ENCODE measurements around the gene S1PR3.

- TF ChIP-seq, protein P1, sequence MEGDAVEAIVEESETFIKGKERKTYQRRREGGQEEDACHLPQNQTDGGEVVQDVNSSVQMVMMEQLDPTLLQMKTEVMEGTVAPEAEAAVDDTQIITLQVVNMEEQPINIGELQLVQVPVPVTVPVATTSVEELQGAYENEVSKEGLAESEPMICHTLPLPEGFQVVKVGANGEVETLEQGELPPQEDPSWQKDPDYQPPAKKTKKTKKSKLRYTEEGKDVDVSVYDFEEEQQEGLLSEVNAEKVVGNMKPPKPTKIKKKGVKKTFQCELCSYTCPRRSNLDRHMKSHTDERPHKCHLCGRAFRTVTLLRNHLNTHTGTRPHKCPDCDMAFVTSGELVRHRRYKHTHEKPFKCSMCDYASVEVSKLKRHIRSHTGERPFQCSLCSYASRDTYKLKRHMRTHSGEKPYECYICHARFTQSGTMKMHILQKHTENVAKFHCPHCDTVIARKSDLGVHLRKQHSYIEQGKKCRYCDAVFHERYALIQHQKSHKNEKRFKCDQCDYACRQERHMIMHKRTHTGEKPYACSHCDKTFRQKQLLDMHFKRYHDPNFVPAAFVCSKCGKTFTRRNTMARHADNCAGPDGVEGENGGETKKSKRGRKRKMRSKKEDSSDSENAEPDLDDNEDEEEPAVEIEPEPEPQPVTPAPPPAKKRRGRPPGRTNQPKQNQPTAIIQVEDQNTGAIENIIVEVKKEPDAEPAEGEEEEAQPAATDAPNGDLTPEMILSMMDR (IDR thresholded peaks at IDR 0.05; ENCODE audit: low read depth, low read length, missing input control), result no peak
- TF ChIP-seq NR2F2 (IDR thresholded peaks at IDR 0.05), result no peak
- TF ChIP-seq TAF1 (conservative IDR thresholded peaks at IDR 0.05), result no peak
- TF ChIP-seq EGR1 (IDR thresholded peaks at IDR 0.05; ENCODE audit: low read depth in 2 of 2), result no peak
- TF ChIP-seq, protein P2, sequence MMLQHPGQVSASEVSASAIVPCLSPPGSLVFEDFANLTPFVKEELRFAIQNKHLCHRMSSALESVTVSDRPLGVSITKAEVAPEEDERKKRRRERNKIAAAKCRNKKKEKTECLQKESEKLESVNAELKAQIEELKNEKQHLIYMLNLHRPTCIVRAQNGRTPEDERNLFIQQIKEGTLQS (IDR thresholded peaks at IDR 0.05), result no peak
- TF ChIP-seq RAD21 (IDR thresholded peaks at IDR 0.05), result no peak
- TF ChIP-seq ZBTB33 (IDR thresholded peaks at IDR 0.05), result no peak
- no peak for TF ChIP-seq YY1 (IDR thresholded peaks at IDR 0.05)
- no peak for TF ChIP-seq SP1 (IDR thresholded peaks at IDR 0.05)
- TF ChIP-seq MAX (IDR thresholded peaks at IDR 0.05), result no peak
- no peak for TF ChIP-seq JUND (IDR thresholded peaks at IDR 0.05)
- TF ChIP-seq, protein P3, sequence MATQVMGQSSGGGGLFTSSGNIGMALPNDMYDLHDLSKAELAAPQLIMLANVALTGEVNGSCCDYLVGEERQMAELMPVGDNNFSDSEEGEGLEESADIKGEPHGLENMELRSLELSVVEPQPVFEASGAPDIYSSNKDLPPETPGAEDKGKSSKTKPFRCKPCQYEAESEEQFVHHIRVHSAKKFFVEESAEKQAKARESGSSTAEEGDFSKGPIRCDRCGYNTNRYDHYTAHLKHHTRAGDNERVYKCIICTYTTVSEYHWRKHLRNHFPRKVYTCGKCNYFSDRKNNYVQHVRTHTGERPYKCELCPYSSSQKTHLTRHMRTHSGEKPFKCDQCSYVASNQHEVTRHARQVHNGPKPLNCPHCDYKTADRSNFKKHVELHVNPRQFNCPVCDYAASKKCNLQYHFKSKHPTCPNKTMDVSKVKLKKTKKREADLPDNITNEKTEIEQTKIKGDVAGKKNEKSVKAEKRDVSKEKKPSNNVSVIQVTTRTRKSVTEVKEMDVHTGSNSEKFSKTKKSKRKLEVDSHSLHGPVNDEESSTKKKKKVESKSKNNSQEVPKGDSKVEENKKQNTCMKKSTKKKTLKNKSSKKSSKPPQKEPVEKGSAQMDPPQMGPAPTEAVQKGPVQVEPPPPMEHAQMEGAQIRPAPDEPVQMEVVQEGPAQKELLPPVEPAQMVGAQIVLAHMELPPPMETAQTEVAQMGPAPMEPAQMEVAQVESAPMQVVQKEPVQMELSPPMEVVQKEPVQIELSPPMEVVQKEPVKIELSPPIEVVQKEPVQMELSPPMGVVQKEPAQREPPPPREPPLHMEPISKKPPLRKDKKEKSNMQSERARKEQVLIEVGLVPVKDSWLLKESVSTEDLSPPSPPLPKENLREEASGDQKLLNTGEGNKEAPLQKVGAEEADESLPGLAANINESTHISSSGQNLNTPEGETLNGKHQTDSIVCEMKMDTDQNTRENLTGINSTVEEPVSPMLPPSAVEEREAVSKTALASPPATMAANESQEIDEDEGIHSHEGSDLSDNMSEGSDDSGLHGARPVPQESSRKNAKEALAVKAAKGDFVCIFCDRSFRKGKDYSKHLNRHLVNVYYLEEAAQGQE (IDR thresholded peaks at IDR 0.05), result no peak
- no peak for TF ChIP-seq FOXA1 (IDR thresholded peaks at IDR 0.05)
- no peak for TF ChIP-seq GABPA (IDR thresholded peaks at IDR 0.05 in 1 of 2, conservative IDR thresholded peaks at IDR 0.05 in 1 of 2)
Observed at GRCh38 chr9:89048616-89049015, 57.3 kb downstream of the S1PR3 start.
